Stimulated activated CD8-positive, alpha-beta memory T cell treated with anti-CD3 and anti-CD28 coated beads, Interleukin-12 subunit alpha, Interleukin-12 subunit beta, amount 100 ng/mL, for 24 hours (primary cell): ENCODE results near the gene CMTM2.
A peak's percentile ranks its signal among the peaks of the same experiment; 100 is the strongest.

Source experiments
- DNase-seq: peaks from one replicate; pipeline ENCODE4 v3.0.0-alpha.2; 2020; ENCODE audit errors: extremely low read depth

CMTM2 gene, protein sequence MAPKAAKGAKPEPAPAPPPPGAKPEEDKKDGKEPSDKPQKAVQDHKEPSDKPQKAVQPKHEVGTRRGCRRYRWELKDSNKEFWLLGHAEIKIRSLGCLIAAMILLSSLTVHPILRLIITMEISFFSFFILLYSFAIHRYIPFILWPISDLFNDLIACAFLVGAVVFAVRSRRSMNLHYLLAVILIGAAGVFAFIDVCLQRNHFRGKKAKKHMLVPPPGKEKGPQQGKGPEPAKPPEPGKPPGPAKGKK

DNA sequence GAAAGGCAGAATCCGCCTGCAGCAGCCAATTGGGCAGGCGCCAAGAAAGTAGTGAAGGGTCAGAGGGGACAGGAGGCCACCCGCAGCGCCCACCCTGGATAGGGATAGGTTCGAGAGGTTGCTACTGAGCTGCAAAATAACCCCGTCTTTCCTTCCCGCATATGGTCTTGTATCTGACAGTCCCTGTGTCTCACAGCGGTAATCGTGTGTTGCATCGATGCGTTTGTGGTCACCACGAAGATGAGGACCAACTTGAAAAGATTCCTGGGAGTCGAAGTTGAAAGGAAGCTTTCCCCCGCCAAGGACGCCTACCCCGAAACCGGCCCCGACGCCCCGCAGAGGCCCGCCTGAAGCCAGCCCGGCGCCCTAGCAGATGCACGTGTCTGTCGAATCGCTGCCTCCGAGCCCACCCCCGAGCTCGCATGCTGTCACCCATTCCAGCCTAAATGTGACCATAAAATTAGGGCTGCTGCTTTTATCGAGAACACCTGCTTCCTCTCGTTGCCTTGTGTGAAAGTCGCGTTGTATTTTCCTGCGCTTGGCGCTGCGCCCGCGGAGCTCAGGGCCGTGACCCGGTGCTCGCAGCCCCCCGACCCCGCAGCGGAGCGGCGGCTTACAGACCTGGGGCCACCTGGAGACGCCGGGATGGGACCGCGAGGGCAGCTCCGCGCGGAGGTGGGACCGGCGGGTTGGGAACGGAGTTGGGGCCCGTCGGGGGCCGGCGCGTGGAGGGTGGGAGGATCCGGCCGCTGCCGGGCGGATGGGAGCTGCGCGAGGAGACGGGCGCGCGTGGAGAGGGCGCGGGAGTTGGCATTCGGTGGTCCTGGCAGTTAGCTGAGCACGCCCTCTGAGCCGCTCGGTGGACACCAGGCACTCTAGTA, at the start of gene CMTM2:
TSS of gene CMTM2 (plus strand) at position 813 of the 881 bp plus-strand sequence. CDS start 145 bp downstream, outside the sequence.
- DNase-seq, result no peak

DNA sequence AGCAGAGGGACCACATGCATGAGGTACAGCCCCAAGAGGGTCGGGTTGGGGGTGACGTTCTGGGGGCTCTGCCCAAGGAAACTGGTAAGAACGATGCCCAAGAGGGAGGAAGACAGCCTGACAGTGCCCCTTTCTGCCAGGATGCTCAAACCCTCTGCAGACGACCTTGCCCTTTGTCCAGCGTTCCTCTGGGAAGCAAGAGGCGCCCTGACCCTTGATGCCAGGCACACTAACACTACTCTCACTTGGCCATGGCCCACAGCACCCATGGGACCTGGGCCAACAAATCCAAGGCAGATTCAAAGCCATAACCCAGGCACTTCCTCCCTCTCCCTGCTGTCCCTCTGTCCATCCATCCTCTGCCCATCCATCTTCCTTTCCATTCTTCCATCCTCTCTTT, 49.8 kb upstream of the CMTM2 start:
- no peak for DNase-seq

DNA sequence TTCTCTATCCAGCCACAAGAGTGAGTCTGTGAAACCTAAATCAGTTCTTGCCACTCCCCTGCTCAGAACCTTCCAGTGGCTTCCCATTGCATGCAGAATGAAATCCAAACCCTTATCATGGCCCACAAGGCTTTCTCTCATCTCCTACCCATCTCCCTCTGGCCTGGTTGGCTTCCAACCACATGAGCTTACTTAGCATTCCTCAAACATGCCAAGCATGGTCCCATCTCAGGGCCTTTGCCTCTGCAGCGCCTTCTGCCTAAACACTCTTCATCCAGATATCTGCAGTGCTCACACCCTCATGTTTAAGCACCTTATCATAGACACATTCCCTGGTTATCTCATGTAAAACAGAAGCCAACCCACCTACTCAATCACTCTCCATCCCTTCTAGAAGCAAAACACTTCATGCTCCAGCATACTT, 44.9 kb upstream of the CMTM2 start:
- no peak for DNase-seq

DNA sequence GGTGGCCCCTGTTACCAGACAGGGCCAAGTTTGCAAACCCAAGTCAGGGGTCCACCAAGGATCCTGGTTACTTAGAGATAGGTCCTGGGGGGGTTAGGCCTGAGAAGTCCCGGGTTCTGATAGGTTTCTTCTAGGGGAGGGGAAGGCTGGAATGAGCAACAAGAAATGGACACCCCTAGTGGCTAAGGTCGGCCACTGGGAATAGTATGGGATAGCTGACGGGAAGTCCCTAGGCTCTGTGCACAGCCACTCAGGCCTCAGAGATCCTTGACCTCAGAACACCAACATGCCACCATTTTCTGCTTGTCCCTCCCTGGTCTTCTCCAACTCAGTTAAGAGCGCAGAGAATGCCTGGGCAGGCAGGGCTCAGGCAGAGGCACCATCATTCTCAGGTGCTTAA, 42.7 kb upstream of the CMTM2 start:
- DNase-seq, result no peak

DNA sequence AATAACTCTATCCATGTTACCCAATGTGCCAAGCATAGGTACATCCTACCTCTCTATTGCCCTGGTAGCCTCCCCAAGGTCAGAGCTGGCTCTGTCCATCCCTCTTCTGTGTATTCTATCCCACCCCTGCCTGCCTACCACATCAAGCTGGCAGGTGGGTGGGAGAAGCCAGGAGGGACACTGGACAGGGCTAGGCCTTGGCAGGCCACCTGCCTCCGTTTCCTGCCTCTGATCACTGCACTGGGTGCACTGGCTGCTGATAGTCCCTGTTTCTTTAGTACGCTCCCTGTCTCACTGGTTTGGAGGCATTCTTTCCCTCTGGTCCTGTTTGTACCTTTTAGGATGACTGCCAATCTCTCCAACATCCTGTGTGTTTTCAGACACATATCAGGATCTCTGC, 42.0 kb upstream of the CMTM2 start:
- DNase-seq, result no peak

- DNase-seq, result no peak
These were observed 40.4 kb upstream of the CMTM2 start for GRCh38 chr16:66538910-66539309.

DNA sequence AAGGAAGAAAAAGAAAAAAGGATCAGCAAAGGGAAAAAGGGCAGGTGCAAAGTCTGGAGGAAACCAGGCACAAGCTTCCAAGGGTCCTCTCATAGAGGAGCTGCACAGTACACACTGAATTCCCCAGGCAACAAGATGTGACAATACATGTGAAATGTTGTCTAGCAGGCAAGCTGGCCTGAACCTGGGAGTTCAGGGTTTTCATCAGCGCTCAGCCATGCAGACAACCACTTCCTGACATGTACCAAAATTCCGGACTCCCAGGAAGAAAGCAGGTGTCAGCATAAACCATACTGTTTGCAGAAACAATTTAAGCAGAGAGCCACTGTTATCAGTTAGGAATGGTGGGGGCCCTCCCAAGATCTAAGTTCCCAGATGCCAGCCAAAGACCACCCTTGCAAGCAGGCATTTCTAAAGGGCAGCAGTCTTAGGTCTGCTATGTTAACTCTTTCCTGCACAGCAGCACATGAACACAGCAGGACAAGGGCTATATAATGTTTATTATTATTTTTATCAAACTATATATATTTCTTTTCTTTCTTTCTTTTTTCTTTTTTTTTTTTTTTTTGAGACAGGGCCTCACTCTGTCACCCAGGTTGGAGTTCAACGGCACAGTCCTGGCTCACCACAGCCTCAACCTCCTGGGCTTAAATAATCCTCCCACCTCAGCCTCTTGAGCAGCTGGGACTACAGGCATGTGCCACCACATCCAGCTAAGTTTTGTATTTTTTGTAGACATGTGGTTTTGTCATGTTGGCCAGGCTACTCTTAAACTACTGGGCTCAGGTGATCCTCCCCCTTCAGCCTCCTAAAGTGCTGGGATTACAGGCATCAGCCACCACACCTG, 39.4 kb upstream of the CMTM2 start:
- DNase-seq, result no peak

- no peak for DNase-seq
These were observed 37.6 kb upstream of the CMTM2 start for GRCh38 chr16:66541388-66542355.

DNA sequence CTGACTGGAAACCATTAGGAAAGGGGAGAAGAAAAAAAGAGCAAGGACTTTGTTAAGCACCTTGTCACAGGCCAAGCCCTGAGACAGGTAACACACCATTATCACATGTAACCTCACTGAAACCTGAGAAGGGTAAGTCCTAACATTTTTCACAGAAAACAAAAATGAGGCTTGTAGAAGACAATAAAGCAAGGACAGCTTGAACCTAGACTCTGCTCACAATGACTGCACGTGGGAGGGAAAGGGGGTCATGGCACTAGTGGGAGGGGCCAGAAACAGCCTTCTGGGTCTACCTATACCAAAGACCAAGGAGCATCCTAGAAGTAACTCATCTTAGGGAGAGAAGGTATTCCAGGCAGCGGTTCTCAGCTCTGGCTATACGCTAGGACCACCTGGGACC, 36.9 kb upstream of the CMTM2 start:
- DNase-seq, result no peak

- no peak for DNase-seq
These were observed 35.7 kb upstream of the CMTM2 start for GRCh38 chr16:66543541-66543940.

DNA sequence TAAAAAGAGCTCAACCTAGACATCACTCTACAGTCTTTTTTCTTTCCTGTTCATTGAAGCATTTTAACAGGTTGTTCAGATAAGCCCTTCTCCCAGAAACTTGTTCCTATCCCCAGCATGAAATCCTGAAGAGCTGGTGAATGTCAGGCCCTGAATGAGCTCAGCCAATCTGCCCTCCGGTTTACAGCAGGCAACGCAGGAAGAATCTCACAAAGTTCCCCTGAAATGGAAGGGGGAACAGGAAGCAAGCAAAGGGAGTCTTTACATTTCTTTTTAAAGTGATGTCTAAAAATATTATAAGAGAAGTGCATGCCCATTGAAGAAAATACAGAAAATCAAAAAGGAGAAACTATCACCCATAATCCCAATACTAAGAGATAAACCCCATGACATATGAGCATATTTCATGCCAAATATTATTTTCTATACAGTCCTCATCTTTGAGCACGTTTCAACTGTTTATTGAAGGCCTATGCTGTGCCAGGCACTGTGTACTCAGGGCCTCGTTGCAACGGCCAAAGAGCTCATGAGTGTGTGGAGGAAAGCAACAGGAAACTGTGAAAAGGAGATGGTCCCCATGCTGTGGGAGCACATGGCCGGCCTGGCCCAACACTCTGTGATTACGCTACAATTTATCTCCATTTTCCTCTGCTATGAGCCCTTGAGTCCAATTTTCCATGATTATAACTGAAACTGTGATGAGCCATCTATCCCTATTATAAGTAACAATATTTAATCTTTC, 35.1 kb upstream of the CMTM2 start:
- no peak for DNase-seq

GRCh38 chr16:66547101-66547989, 31.9 kb upstream of the CMTM2 start:
- no peak for DNase-seq

DNA sequence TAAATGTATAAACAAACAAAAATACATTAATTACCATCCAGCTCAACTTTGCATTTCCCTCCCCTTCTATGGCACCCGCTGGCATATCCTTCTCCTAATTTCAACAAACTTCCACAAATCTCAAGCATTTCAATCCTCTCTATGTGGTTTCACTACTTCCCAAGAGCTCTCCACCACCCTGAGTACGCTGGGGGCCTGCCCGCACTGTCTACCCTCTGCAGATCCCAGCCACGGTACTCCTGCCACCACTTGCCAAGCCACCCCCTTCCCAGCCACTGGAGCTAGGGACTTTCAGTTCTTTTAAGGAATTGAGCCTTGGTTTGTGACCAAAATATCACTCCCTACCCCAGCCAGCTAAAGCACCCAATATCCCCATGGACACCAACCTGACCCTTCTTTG, 31.2 kb upstream of the CMTM2 start:
- no peak for DNase-seq

GRCh38 chr16:66548868-66549267, 30.4 kb upstream of the CMTM2 start:
- DNase-seq, result no peak

DNA sequence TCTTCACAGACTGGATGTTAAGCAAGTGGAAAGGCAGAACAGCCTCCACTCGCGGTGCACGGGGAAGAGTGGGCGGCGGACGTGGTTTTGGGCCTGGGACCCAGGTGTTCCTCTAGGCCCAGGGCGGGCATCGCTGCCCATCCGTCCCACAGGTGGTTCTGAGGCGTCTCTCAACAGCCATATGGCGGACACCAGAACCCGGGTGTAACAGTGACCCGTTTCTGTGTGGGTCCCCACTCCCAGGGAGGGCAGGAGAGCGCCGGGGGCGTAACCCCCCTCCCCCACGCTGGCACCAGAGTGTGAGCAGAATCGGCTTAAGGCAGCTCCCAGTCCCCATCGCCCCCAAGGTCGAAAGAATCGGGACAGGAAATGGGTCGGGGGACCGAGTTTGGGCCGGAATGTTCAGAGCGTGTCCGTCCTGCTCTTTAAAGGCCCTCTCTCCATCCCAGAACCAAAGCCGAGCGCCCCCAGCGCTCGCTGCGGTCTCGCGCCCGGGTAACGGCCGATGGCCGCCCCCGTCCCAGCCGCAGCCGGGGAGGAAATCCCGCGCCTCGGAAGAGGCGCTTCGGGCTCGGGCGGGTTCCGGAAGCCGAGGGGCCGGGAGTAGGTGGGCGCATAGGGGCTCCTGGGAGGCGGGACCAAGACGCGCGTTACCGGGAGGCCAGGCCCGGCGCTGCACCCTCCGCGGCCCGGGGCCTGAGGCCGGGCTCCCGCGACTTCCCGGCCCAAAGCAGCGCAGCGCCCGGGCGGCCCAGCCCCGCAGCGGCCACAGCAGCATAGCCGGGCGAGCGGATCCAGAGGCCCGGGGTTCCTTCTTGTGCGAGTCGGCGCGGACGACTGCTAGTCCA, 29.8 kb upstream of the CMTM2 start, which contains the start of gene TK2:
TSS of gene TK2 (minus strand) at position 839 of the 848 bp plus-strand sequence. CDS start at position 778, 61 bp downstream.
- DNase-seq, result peak; percentile 39

GRCh38 chr16:66551348-66551759, 27.9 kb upstream of the CMTM2 start:
- peak; percentile 25 for DNase-seq

GRCh38 chr16:66551788-66552285, 27.4 kb upstream of the CMTM2 start:
- DNase-seq, result no peak
